ENCODE measurements around the gene EPHA2.
A peak's percentile ranks its signal among the peaks of the same experiment; 100 is the strongest.

Gene EPHA2

GRCh38 chr1:16191309-16191708 lies 35.4 kb upstream of the EPHA2 start:
- no peak for TF ChIP-seq CTCF (IDR thresholded peaks at IDR 0.05; ENCODE audit: low read depth, low read length)
- no peak overlapping the region for H3K4me3 ChIP-seq (ENCODE audit: low read depth, low read length)

GRCh38 chr1:16189921-16190621 lies 34.2 kb upstream of the EPHA2 start:
- TF ChIP-seq CTCF (IDR thresholded peaks at IDR 0.05; ENCODE audit: low read depth, low read length): no peak
- no peak overlapping the region for H3K4me3 ChIP-seq (ENCODE audit: low read depth, low read length)

- H3K4me3 ChIP-seq (ENCODE audit: low read depth, low read length): no peak overlapping the region
- TF ChIP-seq CTCF (IDR thresholded peaks at IDR 0.05; ENCODE audit: low read depth, low read length): no peak
Observed at GRCh38 chr1:16189003-16189402, 33.1 kb upstream of the EPHA2 start.

- no peak overlapping the region for H3K4me3 ChIP-seq (ENCODE audit: low read depth, low read length)
- TF ChIP-seq CTCF (IDR thresholded peaks at IDR 0.05; ENCODE audit: low read depth, low read length): peak; percentile 96
Observed at GRCh38 chr1:16187748-16188401, 32.0 kb upstream of the EPHA2 start.

GRCh38 chr1:16186655-16187235 lies 30.9 kb upstream of the EPHA2 start:
- no peak for TF ChIP-seq CTCF (IDR thresholded peaks at IDR 0.05; ENCODE audit: low read depth, low read length)
- no peak overlapping the region for H3K4me3 ChIP-seq (ENCODE audit: low read depth, low read length)

GRCh38 chr1:16184557-16185303 lies 28.9 kb upstream of the EPHA2 start:
- TF ChIP-seq CTCF (IDR thresholded peaks at IDR 0.05; ENCODE audit: low read depth, low read length): no peak

More at GRCh38 chr1:16184557-16185303, 28.9 kb upstream of the EPHA2 start:
- H3K4me3 ChIP-seq (ENCODE audit: low read depth, low read length): no peak overlapping the region

Measured in WI38 (cell line).